BJ (cell line): ENCODE data around the gene GSTO1. TPM values are rescaled to one million over a fixed set of nuclear protein-coding genes. Genes with fewer than 3 reads are reported as not detected.

Experiments
- CTCF ChIA-PET: fragments of 350-600 bp; formaldehyde crosslinking; extraction: SDS; loops from one replicate; lab custom pipeline; 2021; ENCODE audit warnings: antibody characterized with exemption, inconsistent platforms; lab: Yijun Ruan, JAX
- POLR2A ChIA-PET: fragments of 300-600 bp; sonication (Branson Sonifier 250); formaldehyde crosslinking; extraction: SDS; loops from one replicate; lab custom pipeline; 2021; ENCODE audit warnings: antibody characterized with exemption; lab: Charles Lee
- DNase-seq: peaks from one replicate; pipeline ENCODE4 v3.0.0-alpha.2; 2011; ENCODE audit warnings: low read depth
- H3K27me3 ChIP-seq: 2 replicates; pipeline ENCODE4 v1.6.0; 2011; ENCODE audit warnings: low read length; ENCODE audit not compliant: control insufficient read depth, insufficient read depth
- H3K36me3 ChIP-seq: 2 replicates; pipeline ENCODE4 v1.5.1; 2011; ENCODE audit warnings: low read length; ENCODE audit not compliant: control insufficient read depth, insufficient read depth
- H3K4me3 ChIP-seq: 2 replicates; pipeline ENCODE4 v1.5.1; 2011; ENCODE audit warnings: low read depth, mild to moderate bottlenecking, control low read depth, low read length
- polyA plus RNA-seq: library from polyadenylated mRNA; depleted of rRNA; stranded (reverse); fragments of >200 nt; gene quantifications from 2 replicates; pipeline ENCODE4 v1.2.3, GENCODE V29; 2011; rRNA removed
- small RNA-seq: library from RNA; depleted of rRNA; stranded (forward); fragments of <200 nt; gene quantifications from one replicate; pipeline ENCODE3, GENCODE V24; 2012; ENCODE audit warnings: low replicate concordance, low read depth; ENCODE audit not compliant: insufficient read length
- TF ChIP-seq, protein P1 (sequence below): IDR thresholded peaks from 2 replicates; pipeline ENCODE4 v1.5.1; 2011; ENCODE audit warnings: low read depth, mild to moderate bottlenecking, control low read depth, inconsistent platforms, low read length, moderate library complexity; ENCODE audit not compliant: insufficient read depth

The GSTO1 gene
- polyA plus RNA-seq, 1 experiment: 79.3 TPM

DNA sequence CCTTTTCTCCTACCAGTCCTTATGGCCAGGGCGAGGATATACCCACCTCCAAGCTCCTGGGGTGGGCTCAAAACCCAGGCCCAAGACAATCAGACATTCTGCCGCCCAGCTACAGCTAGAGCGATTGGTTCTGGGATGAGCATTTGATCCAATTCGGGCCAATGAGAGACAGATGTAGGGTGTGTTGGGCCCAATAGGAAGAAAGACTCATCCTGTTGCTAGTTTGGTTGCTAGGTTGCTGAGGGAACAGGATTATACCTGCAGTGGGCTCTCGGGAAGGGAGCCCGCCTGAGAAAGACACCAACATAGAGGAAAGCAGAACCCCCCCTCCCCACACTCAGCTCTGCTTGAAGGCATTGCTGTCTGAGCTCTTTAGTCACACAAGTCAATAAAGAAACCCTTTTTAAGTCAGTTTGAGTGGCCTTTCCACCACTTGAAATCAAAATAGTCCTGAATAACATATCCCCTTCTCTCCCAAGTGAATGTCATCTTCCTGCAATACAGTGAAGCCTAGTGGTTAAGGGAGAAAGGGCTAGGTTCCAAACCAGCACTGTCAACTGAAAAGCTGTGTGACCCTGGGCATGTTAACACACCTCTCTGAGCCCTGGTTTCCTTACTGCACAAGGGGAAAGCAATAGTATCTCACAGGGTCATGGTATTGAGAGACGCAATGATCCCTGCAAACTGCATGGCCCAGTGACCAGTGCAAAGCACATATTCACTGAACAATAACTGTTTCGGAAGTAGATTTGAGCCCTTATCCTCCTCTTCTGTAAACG is 61.8 kb downstream of the GSTO1 start:
- DNase-seq: no peak
- H3K36me3 ChIP-seq: peaks cover 34% of the 10 kb centered on the region
- H3K27me3 ChIP-seq: no peaks in the 10 kb centered on the region
- H3K4me3 ChIP-seq: no peak overlapping the region
- ChIA-PET POLR2A (no interaction called here), CTCF (interaction anchor here (0.8 to 5.2 kb wide), 4 partner anchors 11 to 34 kb away, joined by 3 to 35 read pairs (median 8); partner anchors contain the start of gene ITPRIP)
- TF ChIP-seq, protein P1, sequence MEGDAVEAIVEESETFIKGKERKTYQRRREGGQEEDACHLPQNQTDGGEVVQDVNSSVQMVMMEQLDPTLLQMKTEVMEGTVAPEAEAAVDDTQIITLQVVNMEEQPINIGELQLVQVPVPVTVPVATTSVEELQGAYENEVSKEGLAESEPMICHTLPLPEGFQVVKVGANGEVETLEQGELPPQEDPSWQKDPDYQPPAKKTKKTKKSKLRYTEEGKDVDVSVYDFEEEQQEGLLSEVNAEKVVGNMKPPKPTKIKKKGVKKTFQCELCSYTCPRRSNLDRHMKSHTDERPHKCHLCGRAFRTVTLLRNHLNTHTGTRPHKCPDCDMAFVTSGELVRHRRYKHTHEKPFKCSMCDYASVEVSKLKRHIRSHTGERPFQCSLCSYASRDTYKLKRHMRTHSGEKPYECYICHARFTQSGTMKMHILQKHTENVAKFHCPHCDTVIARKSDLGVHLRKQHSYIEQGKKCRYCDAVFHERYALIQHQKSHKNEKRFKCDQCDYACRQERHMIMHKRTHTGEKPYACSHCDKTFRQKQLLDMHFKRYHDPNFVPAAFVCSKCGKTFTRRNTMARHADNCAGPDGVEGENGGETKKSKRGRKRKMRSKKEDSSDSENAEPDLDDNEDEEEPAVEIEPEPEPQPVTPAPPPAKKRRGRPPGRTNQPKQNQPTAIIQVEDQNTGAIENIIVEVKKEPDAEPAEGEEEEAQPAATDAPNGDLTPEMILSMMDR: no peak

Small RNAs within 50 kb of the gene (small RNA-seq; reads per million reads assigned to genes)
- gene MIR4482: not detected
- not detected for gene MIR609

Other genes with a start within 250 kb of the GSTO1 start
- gene COL17A1, start 169.0 kb upstream of the GSTO1 start, polyA plus RNA-seq: 0.01 and 0.02 TPM in 2 replicates
- gene SFR1, start 132.7 kb upstream of the GSTO1 start, polyA plus RNA-seq: 1.5 and 2.4 TPM in 2 replicates
- gene CFAP43, start 22.5 kb upstream of the GSTO1 start, polyA plus RNA-seq: 0.05 and 0.11 TPM in 2 replicates
- gene GSTO2, start 14.3 kb downstream of the GSTO1 start, polyA plus RNA-seq: 4.9 and 7.0 TPM in 2 replicates
- gene ITPRIP, start 83.6 kb downstream of the GSTO1 start, polyA plus RNA-seq: 24.4 and 33.6 TPM in 2 replicates
- 0.23 and 0.37 TPM in 2 replicates for gene CFAP58, start 98.9 kb downstream of the GSTO1 start, polyA plus RNA-seq